H1 (cell line): ENCODE data around the gene MYO7B. TPM values are rescaled to one million over a fixed set of nuclear protein-coding genes. Genes with fewer than 3 reads are reported as not detected.

Source experiments
- CTCF ChIA-PET: fragments of 300-600 bp; sonication (Branson Sonifier 250); formaldehyde crosslinking; loops from one replicate; lab custom pipeline; 2021; ENCODE audit not compliant: partially characterized antibody; lab: Charles Lee
- POLR2A ChIA-PET: fragments of 300-600 bp; sonication (Branson Sonifier 250); formaldehyde crosslinking; loops from one replicate; lab custom pipeline; 2021; ENCODE audit warnings: inconsistent platforms; ENCODE audit not compliant: partially characterized antibody; lab: Charles Lee
- DNase-seq, 2 experiments: peaks; one replicate each; pipeline versions ENCODE4 v3.0.0 to v3.0.0-alpha.2; 2010 to 2022; ENCODE audit warnings: low spot score in 2 of 2, low read depth in 1 of 2, mixed read lengths in 1 of 2
- FAIRE-seq: peaks from 2 replicates; lab custom pipeline; 2011; peaks lifted over from hg19 to GRCh38; lab: Jason Lieb, UNC
- H2AFZ ChIP-seq: 2 replicates; pipeline ENCODE4 v1.8.1; 2012; ENCODE audit warnings: low read length, inconsistent platforms
- H2AK5ac ChIP-seq: 2 replicates; pipeline ENCODE4 v1.6.1; 2013; ENCODE audit warnings: low read depth, low read length
- H2BK120ac ChIP-seq: replicated peaks from 2 replicates; pipeline ENCODE3; 2013; ENCODE audit warnings: low read depth, low read length, inconsistent platforms
- H2BK12ac ChIP-seq: 2 replicates; pipeline ENCODE4 v1.6.1; 2013; ENCODE audit warnings: low read depth, low read length
- H2BK15ac ChIP-seq: 2 replicates; pipeline ENCODE4 v1.6.1; 2013; ENCODE audit warnings: low read length
- H2BK20ac ChIP-seq: 2 replicates; pipeline ENCODE4 v1.6.1; 2013; ENCODE audit warnings: low read length
- H2BK5ac ChIP-seq: 2 replicates; pipeline ENCODE4 v1.6.1; 2013; ENCODE audit warnings: low read depth, low read length
- H3K14ac ChIP-seq: 2 replicates; pipeline ENCODE4 v1.6.1; 2013; ENCODE audit warnings: inconsistent platforms; ENCODE audit not compliant: insufficient read length
- H3K18ac ChIP-seq: 2 replicates; pipeline ENCODE4 v1.6.1; 2013; ENCODE audit warnings: low read length; ENCODE audit errors: extremely low read depth
- H3K23ac ChIP-seq: 2 replicates; pipeline ENCODE4 v1.6.1; 2013; ENCODE audit warnings: inconsistent platforms; ENCODE audit not compliant: insufficient read length
- H3K23me2 ChIP-seq: 2 replicates; pipeline ENCODE4 v1.6.1; 2013; ENCODE audit warnings: low read depth, low read length
- H3K27ac ChIP-seq: 2 replicates; pipeline ENCODE4 v1.6.1; 2011; ENCODE audit warnings: low read depth, low read length, inconsistent platforms
- H3K27me3 ChIP-seq, 4 experiments: replicated peaks in 1 of 4; 1 replicate in 1 of 4; 2 replicates in 3 of 4; pipeline versions ENCODE4 v1.6.1 to v1.8.1; 2011 to 2013; ENCODE audit warnings: low read length in 3 of 4, mild to moderate bottlenecking in 3 of 4, inconsistent platforms in 2 of 4, mixed read lengths in 2 of 4, moderate library complexity in 1 of 4; ENCODE audit not compliant: control insufficient read depth in 3 of 4, insufficient read depth in 3 of 4; ENCODE audit errors: extremely low read depth in 1 of 4
- H3K36me3 ChIP-seq, 4 experiments: 2 replicates each; pipeline versions ENCODE4 v1.6.1 to v1.8.1; 2011 to 2013; ENCODE audit warnings: mild to moderate bottlenecking in 4 of 4, low read length in 3 of 4, moderate library complexity in 2 of 4, control low read depth in 1 of 4, inconsistent platforms in 1 of 4; ENCODE audit not compliant: insufficient read depth in 4 of 4, control insufficient read depth in 2 of 4
- H3K4ac ChIP-seq: replicated peaks from 2 replicates; pipeline ENCODE3; 2013; ENCODE audit warnings: low read length, low read depth, mixed read lengths, inconsistent platforms; ENCODE audit not compliant: insufficient read length
- H3K4me1 ChIP-seq, 4 experiments: replicated peaks in 1 of 4; 1 replicate in 1 of 4; 2 replicates in 3 of 4; pipeline versions ENCODE4 v1.6.1 to v1.8.1; 2011 to 2013; ENCODE audit warnings: low read length in 3 of 4, inconsistent platforms in 2 of 4, mixed read lengths in 1 of 4; ENCODE audit not compliant: insufficient read depth in 4 of 4, control insufficient read depth in 3 of 4
- H3K4me2 ChIP-seq, 2 experiments: 2 replicates each; pipeline versions ENCODE4 v1.6.1 to v1.8.1; 2011 to 2013; ENCODE audit warnings: low read depth in 2 of 2, low read length in 2 of 2, control low read depth in 1 of 2, inconsistent platforms in 1 of 2, mild to moderate bottlenecking in 1 of 2; ENCODE audit not compliant: insufficient read depth in 1 of 2
- H3K4me3 ChIP-seq, 4 experiments: fragments of 200-600, 300-600 bp in 1 of 4; sonication (generic), shearing (Covaris generic), sonication (Bioruptor Twin) in 1 of 4; 2 replicates each; pipeline versions ENCODE4 v1.5.1 to v1.8.1; 2011 to 2016; ENCODE audit warnings: low read length in 4 of 4, low read depth in 3 of 4, control low read depth in 2 of 4, inconsistent platforms in 2 of 4, mild to moderate bottlenecking in 2 of 4, mixed read lengths in 1 of 4, moderate library complexity in 1 of 4; ENCODE audit not compliant: insufficient read depth in 2 of 4; ENCODE audit errors: extremely low read depth in 1 of 4
- H3K56ac ChIP-seq: replicated peaks from 2 replicates; pipeline ENCODE3; 2013; ENCODE audit warnings: low read depth, mild to moderate bottlenecking, mixed read lengths, low read length, inconsistent platforms; ENCODE audit not compliant: insufficient read length
- H3K79me1 ChIP-seq: 2 replicates; pipeline ENCODE4 v1.6.1; 2013; ENCODE audit warnings: low read depth, low read length, control low read depth
- H3K79me2 ChIP-seq, 2 experiments: 2 replicates each; pipeline versions ENCODE4 v1.6.1 to v1.8.1; 2012 to 2013; ENCODE audit warnings: low read length in 2 of 2, mild to moderate bottlenecking in 2 of 2, inconsistent platforms in 1 of 2; ENCODE audit not compliant: insufficient read depth in 2 of 2, control insufficient read depth in 1 of 2
- H3K9ac ChIP-seq, 4 experiments: replicated peaks in 1 of 4; 1 replicate in 1 of 4; 2 replicates in 3 of 4; pipeline versions ENCODE4 v1.6.1 to v1.8.1; 2011 to 2013; ENCODE audit warnings: low read depth in 3 of 4, low read length in 3 of 4, control low read depth in 2 of 4, mild to moderate bottlenecking in 2 of 4, moderate library complexity in 2 of 4, inconsistent platforms in 1 of 4; ENCODE audit errors: extremely low read depth in 1 of 4
- H3K9me3 ChIP-seq, 2 experiments: 2 replicates each; pipeline versions ENCODE4 v1.6.1 to v1.8.1; 2012 to 2013; ENCODE audit warnings: mild to moderate bottlenecking in 2 of 2, moderate library complexity in 2 of 2, control low read depth in 1 of 2, inconsistent platforms in 1 of 2, low read depth in 1 of 2, low read length in 1 of 2, mixed read lengths in 1 of 2; ENCODE audit not compliant: insufficient read depth in 2 of 2
- H4K20me1 ChIP-seq, 2 experiments: replicated peaks in 1 of 2; 2 replicates each; pipeline versions ENCODE3 to v1.8.1; 2011 to 2013; ENCODE audit warnings: inconsistent platforms in 2 of 2, low read length in 2 of 2, mild to moderate bottlenecking in 1 of 2; ENCODE audit not compliant: insufficient read depth in 2 of 2, control insufficient read depth in 1 of 2
- H4K5ac ChIP-seq: 2 replicates; pipeline ENCODE4 v1.6.1; 2013; ENCODE audit warnings: low read length, low read depth, mixed read lengths, inconsistent platforms; ENCODE audit not compliant: insufficient read length
- H4K8ac ChIP-seq: 2 replicates; pipeline ENCODE4 v1.8.0; 2013; ENCODE audit warnings: mild to moderate bottlenecking, moderate library complexity, low read length, inconsistent platforms; ENCODE audit not compliant: insufficient read depth; ENCODE audit errors: extremely low read depth
- H4K91ac ChIP-seq: replicated peaks from 2 replicates; pipeline ENCODE3; 2013; ENCODE audit warnings: low read length, mixed read lengths, inconsistent platforms; ENCODE audit not compliant: insufficient read length
- ASH2L ChIP-seq: fragments of 200-600, 300-600 bp; sonication (generic); IDR thresholded peaks from one replicate; pipeline ENCODE4 v1.7.1; 2017; ENCODE audit warnings: low read length
- EGR1 ChIP-seq: IDR thresholded peaks from 2 replicates; pipeline ENCODE4 v1.6.1; 2011; ENCODE audit warnings: low read depth, low read length, borderline replicate concordance
- FOSL1 ChIP-seq: IDR thresholded peaks from 2 replicates; pipeline ENCODE4 v1.6.1; 2011; ENCODE audit warnings: mild to moderate bottlenecking, low read depth, low read length, moderate library complexity; ENCODE audit not compliant: insufficient read depth
- JUN ChIP-seq: IDR thresholded peaks from 2 replicates; pipeline ENCODE4 v1.6.1; 2011; ENCODE audit warnings: low read depth, mild to moderate bottlenecking, improper control_type of control experiment, low read length
- MAFK ChIP-seq: IDR thresholded peaks from 2 replicates; pipeline ENCODE4 v1.6.1; 2012; ENCODE audit warnings: low read depth, mild to moderate bottlenecking, improper control_type of control experiment, low read length
- PHF8 ChIP-seq: fragments of 200-600 bp; sonication (generic); conservative IDR thresholded peaks from 2 replicates; pipeline ENCODE4 v1.7.1; 2012; ENCODE audit warnings: low read depth, mild to moderate bottlenecking, inconsistent platforms, low read length, moderate library complexity
- RBBP5 ChIP-seq: IDR thresholded peaks from 2 replicates; pipeline ENCODE4 v1.7.1; 2012; ENCODE audit warnings: low read depth, mild to moderate bottlenecking, inconsistent platforms, low read length, moderate library complexity, borderline replicate concordance
- RFX5 ChIP-seq: IDR thresholded peaks from 2 replicates; pipeline ENCODE4 v1.6.1; 2011; ENCODE audit warnings: low read depth, low read length, improper control_type of control experiment, borderline replicate concordance
- RNF2 ChIP-seq: fragments of 200-900, 300-1000 bp; sonication (generic); IDR thresholded peaks from 2 replicates; pipeline ENCODE4 v1.7.1; 2016; ENCODE audit warnings: borderline replicate concordance, low read depth, mild to moderate bottlenecking, antibody characterized with exemption, low read length; ENCODE audit not compliant: poor library complexity, severe bottlenecking; ENCODE audit errors: missing control alignments
- SP2 ChIP-seq: IDR thresholded peaks from 2 replicates; pipeline ENCODE4 v1.6.1; 2012; ENCODE audit warnings: mild to moderate bottlenecking, low read length, inconsistent platforms
- SP4 ChIP-seq: IDR thresholded peaks from 2 replicates; pipeline ENCODE4 v1.6.1; 2012; ENCODE audit warnings: low read length, inconsistent platforms
- USF2 ChIP-seq: IDR thresholded peaks from 2 replicates; pipeline ENCODE4 v1.6.1; 2011; ENCODE audit warnings: low read length, improper control_type of control experiment
- WGBS, 2 experiments: shearing (Covaris generic) in 1 of 2; methylation state at CpG; one replicate each; pipeline versions ENCODE4 v1.1.6 to v1.1.7; 2013 to 2015; ENCODE audit warnings: low lambda C conversion rate in 2 of 2, mixed read lengths in 2 of 2, inconsistent platforms in 1 of 2, low coverage in 1 of 2, missing lambda C conversion rate in 1 of 2; ENCODE audit not compliant: insufficient replicate concordance in 2 of 2, insufficient coverage in 1 of 2, insufficient read length in 1 of 2; ENCODE audit errors: extremely low coverage in 1 of 2, missing lambda C conversion rate in 1 of 2; 5-methylcytosine and 5-hydroxymethylcytosine counted together
- polyA plus RNA-seq, 7 experiments: library from polyadenylated mRNA; depleted of rRNA in 3 of 7; stranded (reverse) in 5 of 7; unstranded in 2 of 7; fragments of >200 nt in 5 of 7; fragments of 200-250 nt in 2 of 7; gene quantifications; 1 replicate in 5 of 7; 2 replicates in 1 of 7; 4 replicates in 1 of 7; pipeline versions ENCODE4 v1.2.1 to v1.2.3, GENCODE V29; 2011 to 2013; ENCODE audit warnings: missing spikeins in 2 of 7, mixed read lengths in 2 of 7
- total RNA-seq: library from RNA; stranded (reverse); fragmentation: NEBNext Ultra II Directional; extraction: Animal tissue kit (Norgen Biotek cat#: 25700); gene quantifications from 2 replicates; pipeline ENCODE4 v1.2.1, GENCODE V29; 2021

Gene MYO7B
- total and polyA plus RNA-seq, 2 of the 8 experiments (the other 6 are each of a cell fraction or from before 2014, with no cell fraction given): not detected

DNA sequence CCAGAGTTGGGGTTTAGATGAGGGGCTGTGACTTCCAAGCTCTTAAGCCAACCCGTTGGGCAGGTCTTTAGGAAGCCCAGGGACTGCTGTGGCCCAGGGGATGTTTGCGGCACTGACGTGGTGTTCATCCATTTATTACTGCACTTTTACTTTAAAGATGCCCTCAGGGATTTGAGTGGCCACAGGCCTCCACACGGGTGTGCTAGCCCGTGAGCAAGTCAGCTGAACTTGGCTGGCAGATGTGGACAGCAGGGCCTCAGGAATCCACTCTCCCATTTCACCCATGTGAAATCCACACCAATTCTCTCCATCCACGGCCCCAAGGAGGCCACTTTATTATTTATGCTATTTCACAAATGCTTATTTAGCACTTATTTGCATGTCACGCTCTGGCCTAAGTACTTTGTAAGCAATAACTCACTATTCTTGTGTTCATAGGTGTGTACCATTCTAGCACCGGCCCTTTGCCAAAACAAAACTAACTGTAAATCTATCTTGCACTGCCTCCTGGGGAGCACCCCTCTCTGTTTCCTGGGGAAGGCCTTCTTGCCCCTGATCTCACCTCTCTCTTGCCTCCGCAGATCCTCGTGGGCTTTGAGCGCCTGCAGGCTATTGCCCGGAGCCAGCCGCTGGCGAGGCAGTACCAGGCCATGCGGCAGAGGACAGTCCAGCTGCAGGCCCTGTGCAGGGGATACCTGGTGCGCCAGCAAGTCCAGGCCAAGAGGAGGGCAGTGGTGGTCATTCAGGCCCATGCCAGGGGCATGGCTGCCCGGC, 71.3 kb downstream of the MYO7B start:
- Histone ChIP-seq H2BK5ac (no peak overlapping the region), H4K8ac (no peak overlapping the region), H3K9me3 (no peaks in the 10 kb centered on the region; a peak in 1 of 4 replicates), H3K18ac (no peak overlapping the region), H3K23ac (no peak overlapping the region), H3K4me1 (no peaks in the 10 kb centered on the region), H4K91ac (no peak overlapping the region), H3K23me2 (no peaks in the 10 kb centered on the region), H3K4me3 (no peak overlapping the region), H2AK5ac (no peak overlapping the region), H3K79me1 (no peaks in the 10 kb centered on the region), H2BK12ac (no peak overlapping the region), H3K14ac (no peak overlapping the region), H3K4me2 (no peak overlapping the region), H3K79me2 (no peaks in the 10 kb centered on the region), H3K9ac (no peak overlapping the region), H2BK120ac (no peak overlapping the region), H4K20me1 (no peaks in the 10 kb centered on the region), H2BK20ac (no peak overlapping the region), H3K56ac (no peak overlapping the region), H2BK15ac (no peak overlapping the region), H4K5ac (no peak overlapping the region), H2AFZ (no peak overlapping the region), H3K27me3 (no peaks in the 10 kb centered on the region), H3K36me3 (no peaks in the 10 kb centered on the region), H3K27ac (no peak overlapping the region), H3K4ac (no peak overlapping the region)
- ChIA-PET CTCF (interaction anchor here (1.3 to 8.1 kb wide), 4 partner anchors 16 to 43 kb away, joined by 3 to 54 read pairs (median 4); no protein-coding TSS in a partner anchor), POLR2A (no interaction called here)
- FAIRE-seq (no peak), DNase-seq (no peak)
- 87% methylated on average over 17 of the region's 17 CpGs; no CpG with 5 or more reads in 1 of the 2 experiments for WGBS, 2 experiments
- TF ChIP-seq USF2 (no peak), RBBP5 (no peak), RNF2 (no peak), RFX5 (no peak), ASH2L (no peak), SP2 (no peak), EGR1 (no peak), PHF8 (no peak), JUN (no peak), SP4 (no peak), MAFK (no peak), FOSL1 (no peak)
